Neural progenitor cell (in vitro differentiated cells): ENCODE results near the gene NUP35. TPM values are rescaled to one million over a fixed set of nuclear protein-coding genes. Genes with fewer than 3 reads are reported as not detected.

Experiments
- DNase-seq: peaks from one replicate; pipeline ENCODE4 v3.0.0-alpha.2; 2016; ENCODE audit warnings: low spot score
- H2AFZ ChIP-seq: fragments of 200-600 bp; sonication (generic); replicated peaks from 2 replicates; pipeline ENCODE4 v1.6.1; 2016; ENCODE audit warnings: antibody characterized with exemption
- H3F3A ChIP-seq: fragments of 200-600 bp; sonication (generic); 2 replicates; pipeline ENCODE4 v1.6.1; 2016; ENCODE audit warnings: antibody characterized with exemption, low read depth
- H3K27ac ChIP-seq: fragments of 200-600 bp; sonication (generic); 2 replicates; pipeline ENCODE4 v1.5.1; 2016; ENCODE audit warnings: mild to moderate bottlenecking
- H3K27me3 ChIP-seq: fragments of 200-600 bp; sonication (generic); 2 replicates; pipeline ENCODE4 v1.6.1; 2016; ENCODE audit warnings: mild to moderate bottlenecking, moderate library complexity
- H3K36me3 ChIP-seq: fragments of 200-600 bp; sonication (generic); 2 replicates; pipeline ENCODE4 v1.5.1; 2016
- H3K4me1 ChIP-seq: fragments of 200-600 bp; sonication (generic); 2 replicates; pipeline ENCODE4 v1.6.1; 2016; ENCODE audit warnings: mixed run types
- H3K4me2 ChIP-seq: fragments of 200-600 bp; sonication (generic); 2 replicates; pipeline ENCODE4 v1.6.1; 2016
- H3K4me3 ChIP-seq: fragments of 200-600 bp; sonication (generic); 2 replicates; pipeline ENCODE4 v1.5.1; 2016
- H3K79me2 ChIP-seq: fragments of 200-600 bp; sonication (generic); 2 replicates; pipeline ENCODE4 v1.6.1; 2016; ENCODE audit warnings: low read depth
- H3K9ac ChIP-seq: fragments of 200-600 bp; sonication (generic); 2 replicates; pipeline ENCODE4 v1.6.1; 2016
- H3K9me3 ChIP-seq: fragments of 200-600 bp; sonication (generic); 2 replicates; pipeline ENCODE4 v1.5.1; 2016; ENCODE audit warnings: low read depth
- H4K20me1 ChIP-seq: fragments of 200-600 bp; sonication (generic); 2 replicates; pipeline ENCODE4 v1.6.1; 2016; ENCODE audit warnings: low read depth
- H3K27ac Mint-ChIP-seq: 3 replicates; pipeline ENCODE4 v1.8.0; 2021; ENCODE audit warnings: mixed read lengths
- H3K27me3 Mint-ChIP-seq: 2 replicates; pipeline ENCODE4 v1.8.0; 2022; ENCODE audit warnings: low read depth, mild to moderate bottlenecking, inconsistent platforms, moderate library complexity, mixed read lengths; ENCODE audit not compliant: insufficient read depth
- H3K36me3 Mint-ChIP-seq: 3 replicates; pipeline ENCODE4 v1.8.0; 2021; ENCODE audit warnings: mixed read lengths
- H3K4me1 Mint-ChIP-seq: 3 replicates; pipeline ENCODE4 v1.8.0; 2021; ENCODE audit warnings: mixed read lengths
- H3K4me3 Mint-ChIP-seq: 3 replicates; pipeline ENCODE4 v1.8.0; 2021; ENCODE audit warnings: mild to moderate bottlenecking, moderate library complexity, mixed read lengths
- H3K9me3 Mint-ChIP-seq: 3 replicates; pipeline ENCODE4 v1.8.0; 2020; ENCODE audit warnings: mixed read lengths
- EZH2 ChIP-seq: fragments of 200-600 bp; sonication (generic); IDR thresholded peaks from 2 replicates; pipeline ENCODE4 v1.6.1; 2017; ENCODE audit warnings: antibody characterized with exemption, mild to moderate bottlenecking, moderate library complexity
- EZH2phosphoT487 ChIP-seq: fragments of 200-600 bp; sonication (generic); IDR thresholded peaks from 2 replicates; pipeline ENCODE4 v1.6.1; 2017; ENCODE audit warnings: antibody characterized with exemption
- total RNA-seq: library from RNA; depleted of rRNA; stranded (reverse); fragments of >200 nt; gene quantifications from 2 replicates; pipeline ENCODE4 v1.2.3, GENCODE V29; 2015; ENCODE audit warnings: low replicate concordance
- TF ChIP-seq, protein P1 (sequence below): fragments of 200-600 bp; sonication (generic); IDR thresholded peaks from 2 replicates; pipeline ENCODE4 v1.5.1; 2017; ENCODE audit warnings: antibody characterized with exemption, mild to moderate bottlenecking

The NUP35 gene
- total RNA-seq, 1 donor from 2014 or later, result 53.3 TPM

- no peak overlapping the region for H3K27ac Mint-ChIP-seq
Measured at GRCh38 chr2:183157131-183157530, 32.9 kb downstream of the NUP35 start.

GRCh38 chr2:183162362-183162761, 38.1 kb downstream of the NUP35 start:
- H3K27me3 ChIP-seq, result no peaks in the 10 kb centered on the region
- H3K27me3 Mint-ChIP-seq, result peaks cover 2% of the 10 kb centered on the region
- no peak overlapping the region for H3K9ac ChIP-seq
- H3K27ac Mint-ChIP-seq, result no peak overlapping the region
- no peaks in the 10 kb centered on the region for H3F3A ChIP-seq
- no peaks in the 10 kb centered on the region for H3K4me1 ChIP-seq
- H2AFZ ChIP-seq, result no peak overlapping the region
- no peaks in the 10 kb centered on the region for H3K4me1 Mint-ChIP-seq
- H3K9me3 Mint-ChIP-seq, result no peaks in the 10 kb centered on the region
- TF ChIP-seq EZH2, result no peak
- no peak for TF ChIP-seq EZH2phosphoT487
- TF ChIP-seq, protein P1, sequence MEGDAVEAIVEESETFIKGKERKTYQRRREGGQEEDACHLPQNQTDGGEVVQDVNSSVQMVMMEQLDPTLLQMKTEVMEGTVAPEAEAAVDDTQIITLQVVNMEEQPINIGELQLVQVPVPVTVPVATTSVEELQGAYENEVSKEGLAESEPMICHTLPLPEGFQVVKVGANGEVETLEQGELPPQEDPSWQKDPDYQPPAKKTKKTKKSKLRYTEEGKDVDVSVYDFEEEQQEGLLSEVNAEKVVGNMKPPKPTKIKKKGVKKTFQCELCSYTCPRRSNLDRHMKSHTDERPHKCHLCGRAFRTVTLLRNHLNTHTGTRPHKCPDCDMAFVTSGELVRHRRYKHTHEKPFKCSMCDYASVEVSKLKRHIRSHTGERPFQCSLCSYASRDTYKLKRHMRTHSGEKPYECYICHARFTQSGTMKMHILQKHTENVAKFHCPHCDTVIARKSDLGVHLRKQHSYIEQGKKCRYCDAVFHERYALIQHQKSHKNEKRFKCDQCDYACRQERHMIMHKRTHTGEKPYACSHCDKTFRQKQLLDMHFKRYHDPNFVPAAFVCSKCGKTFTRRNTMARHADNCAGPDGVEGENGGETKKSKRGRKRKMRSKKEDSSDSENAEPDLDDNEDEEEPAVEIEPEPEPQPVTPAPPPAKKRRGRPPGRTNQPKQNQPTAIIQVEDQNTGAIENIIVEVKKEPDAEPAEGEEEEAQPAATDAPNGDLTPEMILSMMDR, result no peak
- peaks cover 11% of the 10 kb centered on the region for H3K79me2 ChIP-seq
- H3K27ac ChIP-seq, result no peak overlapping the region
- DNase-seq, result no peak
- H4K20me1 ChIP-seq, result no peaks in the 10 kb centered on the region
- H3K36me3 Mint-ChIP-seq, result peaks cover 54% of the 10 kb centered on the region
- H3K4me3 Mint-ChIP-seq, result no peak overlapping the region
- H3K4me3 ChIP-seq, result no peak overlapping the region
- no peaks in the 10 kb centered on the region for H3K9me3 ChIP-seq
- peaks cover 27% of the 10 kb centered on the region for H3K36me3 ChIP-seq
- no peak overlapping the region for H3K4me2 ChIP-seq

More at GRCh38 chr2:183157131-183157530, 32.9 kb downstream of the NUP35 start:
- H3K4me2 ChIP-seq, result no peak overlapping the region
- no peaks in the 10 kb centered on the region for H3F3A ChIP-seq
- H3K4me1 ChIP-seq, result no peaks in the 10 kb centered on the region
- H2AFZ ChIP-seq, result no peak overlapping the region
- H3K27ac ChIP-seq, result no peak overlapping the region
- no peak for TF ChIP-seq EZH2phosphoT487
- TF ChIP-seq, protein P1, result no peak
- no peak for TF ChIP-seq EZH2
- H3K79me2 ChIP-seq, result no peaks in the 10 kb centered on the region
- H3K4me3 ChIP-seq, result no peak overlapping the region
- Mint-ChIP-seq H3K9me3 (peaks cover 5% of the 10 kb centered on the region), H3K36me3 (peaks cover 53% of the 10 kb centered on the region), H3K27me3 (no peaks in the 10 kb centered on the region), H3K4me1 (no peaks in the 10 kb centered on the region), H3K4me3 (no peak overlapping the region)
- H3K36me3 ChIP-seq, result peaks cover 36% of the 10 kb centered on the region
- no peak for DNase-seq
- no peaks in the 10 kb centered on the region for H3K9me3 ChIP-seq
- H3K9ac ChIP-seq, result no peak overlapping the region
- H3K27me3 ChIP-seq, result no peaks in the 10 kb centered on the region
- no peaks in the 10 kb centered on the region for H4K20me1 ChIP-seq

- Histone ChIP-seq H3K79me2 (peaks cover 28% of the 10 kb centered on the region), H3K9ac (no peak overlapping the region), H3K4me3 (no peak overlapping the region), H3K36me3 (peaks cover 14% of the 10 kb centered on the region), H3K27ac (no peak overlapping the region), H3K4me1 (no peaks in the 10 kb centered on the region), H2AFZ (no peak overlapping the region), H3K27me3 (no peaks in the 10 kb centered on the region), H4K20me1 (no peaks in the 10 kb centered on the region), H3K9me3 (no peaks in the 10 kb centered on the region), H3F3A (peaks cover 4% of the 10 kb centered on the region), H3K4me2 (no peak overlapping the region)
- no peak for DNase-seq
- H3K4me1 Mint-ChIP-seq, result no peaks in the 10 kb centered on the region
- no peak overlapping the region for H3K27ac Mint-ChIP-seq
- H3K4me3 Mint-ChIP-seq, result no peak overlapping the region
- peaks cover 2% of the 10 kb centered on the region for H3K27me3 Mint-ChIP-seq
- TF ChIP-seq, protein P1, result no peak
- TF ChIP-seq EZH2phosphoT487, result no peak
- TF ChIP-seq EZH2, result no peak
- peaks cover 59% of the 10 kb centered on the region for H3K36me3 Mint-ChIP-seq
- H3K9me3 Mint-ChIP-seq, result peaks cover 5% of the 10 kb centered on the region
Measured at GRCh38 chr2:183163821-183164649, 39.8 kb downstream of the NUP35 start.
